ENCODE data around the gene RRAD.

RRAD gene

GRCh38 chr16:66895999-66896398 lies 29.3 kb downstream of the RRAD start:
- H3K27me3 ChIP-seq (ENCODE audit: control insufficient read depth, low read length): no peaks in the 10 kb centered on the region
- H3F3A ChIP-seq (ENCODE audit: control insufficient read depth, insufficient read depth): 0 out of 2 replicates have a peak, but pooled peaks cover 2% of the 10 kb centered on the region
- H3K4me2 ChIP-seq (ENCODE audit: low read length): no peak overlapping the region
- 0 out of 2 replicates have a peak, but pooled peaks cover 4% of the 10 kb centered on the region for H3K4me1 ChIP-seq (ENCODE audit: control insufficient read depth, low read length)
- no peaks in the 10 kb centered on the region for H3K9me2 ChIP-seq (replicated peaks; ENCODE audit: control insufficient read depth, low read length)
- H3K27ac ChIP-seq (ENCODE audit: low read depth, low read length): no peak overlapping the region
- H3K9me3 ChIP-seq (ENCODE audit: control insufficient read depth, insufficient read depth, low read length): no peaks in the 10 kb centered on the region
- no peaks in the 10 kb centered on the region for H3K36me3 ChIP-seq (ENCODE audit: control insufficient read depth, low read length)
- no peak overlapping the region for H3K4me3 ChIP-seq (ENCODE audit: low read length)
- H3K79me2 ChIP-seq (ENCODE audit: control insufficient read depth, low read length): no peaks in the 10 kb centered on the region
- no peak for TF ChIP-seq EZH2phosphoT487 (IDR thresholded peaks at IDR 0.05; ENCODE audit: borderline replicate concordance, low read length)
- TF ChIP-seq CTCF (IDR thresholded peaks at IDR 0.05; ENCODE audit: low read depth, low read length, poor library complexity, severe bottlenecking): no peak
- H4K20me1 ChIP-seq (ENCODE audit: control insufficient read depth, insufficient read depth, low read depth, low read length): no peaks in the 10 kb centered on the region

- no peaks in the 10 kb centered on the region for H3K9me3 ChIP-seq (ENCODE audit: control insufficient read depth, insufficient read depth, low read length)
- H3K4me3 ChIP-seq (ENCODE audit: low read length): no peak overlapping the region
- no peak overlapping the region for H3K27ac ChIP-seq (ENCODE audit: low read depth, low read length)
- no peak for TF ChIP-seq CTCF (IDR thresholded peaks at IDR 0.05; ENCODE audit: low read depth, low read length, poor library complexity, severe bottlenecking)
- TF ChIP-seq EZH2phosphoT487 (IDR thresholded peaks at IDR 0.05; ENCODE audit: borderline replicate concordance, low read length): no peak
- H3K79me2 ChIP-seq (ENCODE audit: control insufficient read depth, low read length): no peaks in the 10 kb centered on the region
- no peaks in the 10 kb centered on the region for H3K27me3 ChIP-seq (ENCODE audit: control insufficient read depth, low read length)
- H3K4me1 ChIP-seq (ENCODE audit: control insufficient read depth, low read length): 0 out of 2 replicates have a peak, but pooled peaks cover 4% of the 10 kb centered on the region
- H4K20me1 ChIP-seq (ENCODE audit: control insufficient read depth, insufficient read depth, low read depth, low read length): no peaks in the 10 kb centered on the region
- H3K9me2 ChIP-seq (replicated peaks; ENCODE audit: control insufficient read depth, low read length): no peaks in the 10 kb centered on the region
- peaks cover 2% of the 10 kb centered on the region; the same call in 1 of the 2 replicates for H3K36me3 ChIP-seq (ENCODE audit: control insufficient read depth, low read length)
- H3F3A ChIP-seq (ENCODE audit: control insufficient read depth, insufficient read depth): 0 out of 2 replicates have a peak, but pooled peaks cover 2% of the 10 kb centered on the region
- H3K4me2 ChIP-seq (ENCODE audit: low read length): no peak overlapping the region
These were observed 29.7 kb downstream of the RRAD start for GRCh38 chr16:66895689-66895979.

- no peak overlapping the region for H3K27ac ChIP-seq (ENCODE audit: low read depth, low read length)
These were observed 30.2 kb downstream of the RRAD start for GRCh38 chr16:66894948-66895688.

More at GRCh38 chr16:66894948-66895688, 30.2 kb downstream of the RRAD start:
- Histone ChIP-seq H3K4me2 (ENCODE audit: low read length) (no peak overlapping the region), H3K27me3 (ENCODE audit: control insufficient read depth, low read length) (no peaks in the 10 kb centered on the region), H3K4me3 (ENCODE audit: low read length) (no peak overlapping the region), H3K79me2 (ENCODE audit: control insufficient read depth, low read length) (no peaks in the 10 kb centered on the region), H4K20me1 (ENCODE audit: control insufficient read depth, insufficient read depth, low read depth, low read length) (no peaks in the 10 kb centered on the region), H3K4me1 (ENCODE audit: control insufficient read depth, low read length) (0 out of 2 replicates have a peak, but pooled peaks cover 4% of the 10 kb centered on the region), H3K9me3 (ENCODE audit: control insufficient read depth, insufficient read depth, low read length) (no peaks in the 10 kb centered on the region), H3K9me2 (replicated peaks; ENCODE audit: control insufficient read depth, low read length) (no peaks in the 10 kb centered on the region), H3F3A (ENCODE audit: control insufficient read depth, insufficient read depth) (0 out of 2 replicates have a peak, but pooled peaks cover 2% of the 10 kb centered on the region), H3K36me3 (ENCODE audit: control insufficient read depth, low read length) (peaks cover 4% of the 10 kb centered on the region; the same call in 1 of the 2 replicates)
- TF ChIP-seq CTCF (IDR thresholded peaks at IDR 0.05; ENCODE audit: low read depth, low read length, poor library complexity, severe bottlenecking) (peak; percentile 76), EZH2phosphoT487 (IDR thresholded peaks at IDR 0.05; ENCODE audit: borderline replicate concordance, low read length) (no peak)

Data from DOHH2 (cell line).